Fibroblast of pulmonary artery (primary cell): ENCODE data around the gene FBLN7.

Experiments used
- DNase-seq: peaks from one replicate; pipeline ENCODE4 v3.0.0-alpha.2; 2010; ENCODE audit warnings: low read depth
- H3K4me3 ChIP-seq: replicated peaks from 2 replicates; pipeline ENCODE4 v1.5.1; 2011; ENCODE audit warnings: low read depth, mild to moderate bottlenecking, control low read depth, low read length, moderate library complexity
- CTCF ChIP-seq: IDR thresholded peaks from 2 replicates; pipeline ENCODE4 v1.5.1; 2011; ENCODE audit warnings: mild to moderate bottlenecking, control low read depth, low read length, inconsistent platforms; ENCODE audit errors: missing control alignments

FBLN7 gene

GRCh38 chr2:112183327-112184025 lies 45.3 kb downstream of the FBLN7 start:
- H3K4me3 ChIP-seq: no peak overlapping the region
- TF ChIP-seq CTCF: no peak
- DNase-seq: no peak

- TF ChIP-seq CTCF: no peak
- H3K4me3 ChIP-seq: no peak overlapping the region
Observed at GRCh38 chr2:112184121-112184520, 45.9 kb downstream of the FBLN7 start.

GRCh38 chr2:112185131-112185530 lies 46.9 kb downstream of the FBLN7 start:
- no peak for TF ChIP-seq CTCF
- DNase-seq: no peak
- no peak overlapping the region for H3K4me3 ChIP-seq

More at GRCh38 chr2:112184121-112184520, 45.9 kb downstream of the FBLN7 start:
- no peak for DNase-seq

- no peak for TF ChIP-seq CTCF
- no peak overlapping the region for H3K4me3 ChIP-seq
- no peak for DNase-seq
Observed at GRCh38 chr2:112187046-112187715, 49.0 kb downstream of the FBLN7 start.

GRCh38 chr2:112187805-112188596 lies 49.8 kb downstream of the FBLN7 start:
- DNase-seq: peak; percentile 45
- no peak overlapping the region for H3K4me3 ChIP-seq
- no peak for TF ChIP-seq CTCF

GRCh38 chr2:112189001-112189556 lies 50.9 kb downstream of the FBLN7 start:
- no peak for TF ChIP-seq CTCF
- DNase-seq: no peak
- H3K4me3 ChIP-seq: no peak overlapping the region
